GM10248 (cell line): ENCODE results near the gene DAB2.
"Not testable (repeated sequence)": the region's sequence is repeated elsewhere in the genome, so short reads cannot be mapped to it uniquely, and the experiment has no call there.

Experiments used
- CTCF ChIA-PET: fragments of 300-600 bp; sonication (Branson Sonifier 250); formaldehyde crosslinking; extraction: SDS; loops from one replicate; lab custom pipeline; 2021; ENCODE audit warnings: antibody characterized with exemption; lab: Yijun Ruan, JAX
- POLR2A ChIA-PET: fragments of 350-650 bp; sonication (Branson Sonifier 250); formaldehyde crosslinking; extraction: SDS; loops from one replicate; lab custom pipeline; 2020; ENCODE audit warnings: antibody characterized with exemption; lab: Yijun Ruan, JAX
- DNase-seq: peaks from one replicate; pipeline ENCODE4 v3.0.0; 2012; ENCODE audit errors: extremely low spot score
- TF ChIP-seq, protein P1 (sequence below): IDR thresholded peaks from 2 replicates; pipeline ENCODE4 v1.5.1; 2012; ENCODE audit warnings: mild to moderate bottlenecking, low read depth; ENCODE audit errors: extremely low read depth, missing control alignments, control extremely low read depth

DAB2 gene

DNA sequence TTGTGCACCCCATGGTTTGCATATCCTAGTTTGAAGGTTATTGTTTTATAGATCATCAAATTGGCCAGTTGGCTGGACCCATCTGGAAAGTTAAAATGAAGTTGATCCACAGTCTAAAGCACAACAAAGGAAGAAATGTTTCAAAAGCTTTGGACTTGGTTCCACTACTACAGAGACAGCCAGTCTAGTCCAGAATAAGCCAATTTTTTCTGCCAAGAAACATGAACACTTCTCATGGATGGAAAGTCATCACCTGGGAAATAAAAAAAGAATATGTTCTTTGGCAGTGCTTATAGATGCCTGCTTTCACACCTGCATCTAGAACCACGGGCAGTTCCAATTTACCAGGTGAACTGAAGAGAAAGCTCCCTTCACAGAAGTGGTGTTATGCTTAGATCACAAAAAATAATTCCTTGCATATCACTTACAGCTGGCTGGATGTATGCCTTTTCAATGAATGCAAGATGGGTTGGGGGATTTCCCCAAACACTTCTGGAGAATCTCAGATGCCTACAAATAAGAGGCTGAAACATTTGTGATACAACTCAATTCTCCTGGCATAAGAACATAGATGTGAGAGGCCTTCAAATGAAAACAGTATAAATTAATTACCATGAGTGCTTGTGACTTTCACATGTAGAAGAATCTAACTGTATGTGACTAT lies 87.4 kb downstream of the DAB2 start:
- ChIA-PET POLR2A (no interaction called here), CTCF (no interaction called here)
- TF ChIP-seq, protein P1, sequence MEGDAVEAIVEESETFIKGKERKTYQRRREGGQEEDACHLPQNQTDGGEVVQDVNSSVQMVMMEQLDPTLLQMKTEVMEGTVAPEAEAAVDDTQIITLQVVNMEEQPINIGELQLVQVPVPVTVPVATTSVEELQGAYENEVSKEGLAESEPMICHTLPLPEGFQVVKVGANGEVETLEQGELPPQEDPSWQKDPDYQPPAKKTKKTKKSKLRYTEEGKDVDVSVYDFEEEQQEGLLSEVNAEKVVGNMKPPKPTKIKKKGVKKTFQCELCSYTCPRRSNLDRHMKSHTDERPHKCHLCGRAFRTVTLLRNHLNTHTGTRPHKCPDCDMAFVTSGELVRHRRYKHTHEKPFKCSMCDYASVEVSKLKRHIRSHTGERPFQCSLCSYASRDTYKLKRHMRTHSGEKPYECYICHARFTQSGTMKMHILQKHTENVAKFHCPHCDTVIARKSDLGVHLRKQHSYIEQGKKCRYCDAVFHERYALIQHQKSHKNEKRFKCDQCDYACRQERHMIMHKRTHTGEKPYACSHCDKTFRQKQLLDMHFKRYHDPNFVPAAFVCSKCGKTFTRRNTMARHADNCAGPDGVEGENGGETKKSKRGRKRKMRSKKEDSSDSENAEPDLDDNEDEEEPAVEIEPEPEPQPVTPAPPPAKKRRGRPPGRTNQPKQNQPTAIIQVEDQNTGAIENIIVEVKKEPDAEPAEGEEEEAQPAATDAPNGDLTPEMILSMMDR, result no peak

GRCh38 chr5:39334296-39334695 lies 90.5 kb downstream of the DAB2 start:
- CTCF ChIA-PET, POLR2A ChIA-PET, DNase-seq: not testable (repeated sequence)

More for the DNA sequence above, 87.4 kb downstream of the DAB2 start:
- DNase-seq, result no peak

DNA sequence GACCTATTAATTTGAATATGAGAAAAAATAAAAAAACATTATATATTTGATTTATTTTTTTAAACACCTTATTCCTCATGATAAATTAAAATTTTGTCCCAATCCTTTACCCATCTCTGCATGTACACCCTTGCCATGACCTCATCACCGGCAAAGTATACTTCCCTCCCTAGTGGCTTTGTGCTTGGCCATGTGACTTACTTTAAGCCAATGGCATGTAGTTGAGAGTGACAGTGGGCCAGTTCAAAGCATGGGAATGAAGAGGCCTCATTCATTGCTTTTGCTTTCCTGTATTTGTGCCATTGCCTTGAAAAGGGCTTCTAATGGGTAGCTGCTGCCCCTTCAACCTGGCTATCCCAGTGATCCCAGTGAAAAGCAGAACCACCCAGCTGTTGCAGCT lies 91.7 kb downstream of the DAB2 start:
- CTCF ChIA-PET, result no interaction called here
- no peak for DNase-seq
- POLR2A ChIA-PET, result no interaction called here
- TF ChIP-seq, protein P1, result no peak

DNA sequence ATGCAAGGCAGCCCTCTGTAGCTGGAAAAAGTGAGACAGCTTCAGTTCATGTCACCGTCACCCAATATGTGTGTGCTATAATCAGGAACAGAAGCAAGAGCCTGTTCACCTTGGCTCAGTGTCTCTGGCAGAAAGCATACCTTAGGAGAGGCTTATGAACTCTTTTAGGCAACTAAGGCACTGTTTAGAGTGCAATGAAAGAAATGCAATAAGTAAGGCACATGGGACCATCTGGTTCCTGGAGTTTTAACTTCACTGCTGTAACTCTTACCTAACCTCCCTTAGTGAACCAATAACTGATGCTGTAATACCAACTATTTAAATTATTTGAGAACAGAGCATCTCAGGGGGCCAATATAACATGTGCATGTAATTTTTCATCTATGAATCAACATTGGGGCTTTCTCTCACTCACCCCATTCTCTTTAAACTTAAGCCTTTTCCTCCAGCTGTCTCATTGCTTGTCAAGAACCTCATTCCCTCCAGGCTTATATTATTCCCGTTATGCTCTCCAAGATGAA lies 92.9 kb downstream of the DAB2 start:
- POLR2A ChIA-PET, result no interaction called here
- TF ChIP-seq, protein P1, result no peak
- DNase-seq, result no peak
- CTCF ChIA-PET, result interaction anchor here (1.3 kb wide), 1 partner anchor 25 kb away, joined by 3 read pairs; no protein-coding TSS in a partner anchor

GRCh38 chr5:39328731-39329130 lies 96.0 kb downstream of the DAB2 start:
- TF ChIP-seq, protein P1, result no peak
- ChIA-PET CTCF (interaction anchor here (1.1 kb wide), 1 partner anchor 15 kb away, joined by 3 read pairs; no protein-coding TSS in a partner anchor), POLR2A (no interaction called here)
- DNase-seq, result no peak

DNA sequence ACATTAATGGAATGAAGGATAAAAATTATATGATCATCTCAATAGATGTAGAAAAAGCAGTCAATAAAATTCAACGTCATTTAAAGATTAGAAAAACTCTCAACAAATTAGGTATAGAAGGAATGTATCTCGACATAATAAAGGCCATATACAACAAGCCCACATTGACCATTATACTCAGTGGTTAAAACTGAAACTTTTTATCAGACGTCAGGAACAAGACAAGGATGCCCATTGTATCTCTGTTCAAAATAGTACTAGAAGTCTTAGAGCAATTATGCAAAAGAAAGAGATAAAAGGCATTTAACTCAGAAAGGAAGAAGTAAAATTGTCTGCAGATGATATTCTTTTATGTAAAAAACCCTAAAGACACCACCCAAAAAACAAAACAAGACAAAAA lies 101.2 kb downstream of the DAB2 start:
- CTCF ChIA-PET, result no interaction called here
- POLR2A ChIA-PET, result no interaction called here
- TF ChIP-seq, protein P1, result no peak
- DNase-seq, result no peak
